AG09309 (cell line): ENCODE measurements around the gene ASPG.

Source experiments
- DNase-seq: peaks from one replicate; pipeline ENCODE4 v3.0.0-alpha.2; 2010; ENCODE audit warnings: low read depth
- H3K4me3 ChIP-seq: 2 replicates; pipeline ENCODE4 v1.5.1; 2011; ENCODE audit warnings: mild to moderate bottlenecking, low read depth, low read length, moderate library complexity; ENCODE audit not compliant: control insufficient read depth
- CTCF ChIP-seq: IDR thresholded peaks from 2 replicates; pipeline ENCODE4 v1.5.1; 2011; ENCODE audit warnings: mild to moderate bottlenecking, low read depth, low read length, inconsistent platforms; ENCODE audit not compliant: insufficient read depth, control insufficient read depth; ENCODE audit errors: missing control alignments

Gene ASPG

GRCh38 chr14:104072586-104072985 lies 12.9 kb upstream of the ASPG start:
- no peak for TF ChIP-seq CTCF
- no peak overlapping the region for H3K4me3 ChIP-seq
- DNase-seq = no peak

GRCh38 chr14:104073764-104074163 lies 11.7 kb upstream of the ASPG start:
- TF ChIP-seq CTCF = no peak
- DNase-seq = no peak

GRCh38 chr14:104075530-104076151 lies 9.9 kb upstream of the ASPG start:
- peak; percentile 38 for TF ChIP-seq CTCF
- no peak for DNase-seq
- H3K4me3 ChIP-seq = no peak overlapping the region

More at GRCh38 chr14:104073764-104074163, 11.7 kb upstream of the ASPG start:
- no peak overlapping the region for H3K4me3 ChIP-seq

- H3K4me3 ChIP-seq = no peak overlapping the region
- no peak for DNase-seq
- TF ChIP-seq CTCF = no peak
These were observed 8.8 kb upstream of the ASPG start for GRCh38 chr14:104076743-104077142.

- H3K4me3 ChIP-seq = no peak overlapping the region
- TF ChIP-seq CTCF = peak; percentile 100
- peak; percentile 54 for DNase-seq
These were observed 7.5 kb upstream of the ASPG start for GRCh38 chr14:104078031-104078455.

- TF ChIP-seq CTCF = no peak
- no peak overlapping the region for H3K4me3 ChIP-seq
- no peak for DNase-seq
These were observed 4.9 kb upstream of the ASPG start for GRCh38 chr14:104080376-104081260.
